ENCODE measurements around the gene RBM15.

RBM15 gene, protein sequence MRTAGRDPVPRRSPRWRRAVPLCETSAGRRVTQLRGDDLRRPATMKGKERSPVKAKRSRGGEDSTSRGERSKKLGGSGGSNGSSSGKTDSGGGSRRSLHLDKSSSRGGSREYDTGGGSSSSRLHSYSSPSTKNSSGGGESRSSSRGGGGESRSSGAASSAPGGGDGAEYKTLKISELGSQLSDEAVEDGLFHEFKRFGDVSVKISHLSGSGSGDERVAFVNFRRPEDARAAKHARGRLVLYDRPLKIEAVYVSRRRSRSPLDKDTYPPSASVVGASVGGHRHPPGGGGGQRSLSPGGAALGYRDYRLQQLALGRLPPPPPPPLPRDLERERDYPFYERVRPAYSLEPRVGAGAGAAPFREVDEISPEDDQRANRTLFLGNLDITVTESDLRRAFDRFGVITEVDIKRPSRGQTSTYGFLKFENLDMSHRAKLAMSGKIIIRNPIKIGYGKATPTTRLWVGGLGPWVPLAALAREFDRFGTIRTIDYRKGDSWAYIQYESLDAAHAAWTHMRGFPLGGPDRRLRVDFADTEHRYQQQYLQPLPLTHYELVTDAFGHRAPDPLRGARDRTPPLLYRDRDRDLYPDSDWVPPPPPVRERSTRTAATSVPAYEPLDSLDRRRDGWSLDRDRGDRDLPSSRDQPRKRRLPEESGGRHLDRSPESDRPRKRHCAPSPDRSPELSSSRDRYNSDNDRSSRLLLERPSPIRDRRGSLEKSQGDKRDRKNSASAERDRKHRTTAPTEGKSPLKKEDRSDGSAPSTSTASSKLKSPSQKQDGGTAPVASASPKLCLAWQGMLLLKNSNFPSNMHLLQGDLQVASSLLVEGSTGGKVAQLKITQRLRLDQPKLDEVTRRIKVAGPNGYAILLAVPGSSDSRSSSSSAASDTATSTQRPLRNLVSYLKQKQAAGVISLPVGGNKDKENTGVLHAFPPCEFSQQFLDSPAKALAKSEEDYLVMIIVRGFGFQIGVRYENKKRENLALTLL

DNA sequence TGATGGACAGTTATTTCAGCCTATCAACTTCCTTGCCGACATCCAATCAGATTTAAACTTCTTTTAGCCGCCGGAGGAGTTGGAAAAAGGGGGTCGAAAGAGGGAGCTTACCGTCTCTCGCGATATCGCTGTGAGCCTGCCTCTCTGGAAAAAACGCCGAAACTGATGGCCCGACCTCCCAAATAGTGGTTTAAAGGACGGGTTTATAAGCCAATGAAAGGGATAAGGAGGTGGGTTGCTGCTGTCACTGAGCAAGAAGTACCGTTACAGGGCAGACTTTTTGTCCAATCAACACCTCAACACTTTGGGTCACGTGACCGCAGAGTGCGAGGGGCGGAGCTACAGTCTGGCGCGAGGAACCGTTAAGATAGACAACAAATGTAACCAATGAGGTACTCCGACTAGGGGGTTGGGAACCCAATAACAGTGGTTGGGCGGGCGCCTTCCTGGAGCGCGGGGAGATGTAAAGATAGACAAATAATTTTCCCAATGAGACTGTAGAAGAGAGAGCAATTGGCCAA is at the start of gene RBM15:
RBM15 (plus strand) TSS at position 492 of the 521 bp plus-strand sequence; CDS start at position 521, 29 bp downstream.
- Histone ChIP-seq H3K27ac (peak within 1 kb of the TSS; percentile 95), H3K9ac (ENCODE audit: insufficient read length) (peak within 1 kb of the TSS; percentile 98), H3K9me3 (ENCODE audit: low read depth, low read length) (peaks cover 4% of the 10 kb centered on the region; the same call in 1 of the 2 replicates), H3K4me3 (peak within 1 kb of the TSS; percentile 96), H3K36me3 (ENCODE audit: insufficient read depth, low read length) (peaks cover 40% of the 10 kb centered on the region)
- peak; percentile 100 for DNase-seq (ENCODE audit: low read depth, low spot score)
- TF ChIP-seq EZH2 (IDR thresholded peaks at IDR 0.05) (no peak), FOXP2 (optimal IDR thresholded peaks at IDR 0.05; ENCODE audit: control extremely low read depth, extremely low read length, insufficient read depth) (no peak), POLR2AphosphoS5 (IDR thresholded peaks at IDR 0.05; ENCODE audit: borderline replicate concordance, low read depth, low read length) (no peak)

DNA sequence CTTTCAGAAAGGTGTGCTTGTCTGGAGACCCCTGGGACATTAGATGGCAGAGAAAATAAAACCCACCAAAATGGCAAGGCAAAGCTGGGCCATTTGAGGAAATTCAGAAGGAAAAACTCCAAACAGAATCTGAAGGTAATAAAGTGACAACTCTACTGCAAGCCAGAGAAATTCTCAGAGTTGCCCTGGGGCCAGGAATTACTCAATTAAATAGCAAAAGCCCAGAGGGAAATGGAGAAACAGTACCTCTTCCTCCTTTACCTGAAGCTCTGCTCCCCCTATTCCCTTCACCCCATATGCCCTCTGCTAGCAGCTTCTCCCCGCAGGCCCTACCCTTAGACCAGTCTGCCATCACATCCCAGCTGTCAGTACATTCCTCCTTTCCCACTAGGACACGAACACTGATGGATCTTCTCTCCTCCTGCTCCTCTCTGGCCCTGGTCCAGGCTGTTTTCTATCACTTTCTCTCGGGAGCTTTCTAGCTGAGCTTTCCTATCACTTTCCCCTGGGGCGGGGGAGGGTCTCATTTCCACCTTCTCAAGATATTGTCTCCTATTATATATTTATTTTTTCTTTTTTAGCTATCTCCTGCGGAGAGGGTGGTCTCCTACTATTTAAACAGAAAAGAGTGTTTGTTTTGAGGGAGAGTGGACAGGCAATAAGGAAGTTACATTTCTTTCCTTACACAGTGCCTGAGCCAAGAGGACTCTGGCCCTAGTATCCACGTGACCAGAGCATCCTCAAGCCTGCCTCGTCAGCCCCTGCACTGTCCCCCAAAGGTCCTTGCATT is 47.7 kb upstream of the RBM15 start:
- no peak for DNase-seq (ENCODE audit: low read depth, low spot score)
- TF ChIP-seq EZH2 (IDR thresholded peaks at IDR 0.05) (no peak), POLR2AphosphoS5 (IDR thresholded peaks at IDR 0.05; ENCODE audit: borderline replicate concordance, low read depth, low read length) (no peak), FOXP2 (optimal IDR thresholded peaks at IDR 0.05; ENCODE audit: control extremely low read depth, extremely low read length, insufficient read depth) (no peak)
- no peaks in the 10 kb centered on the region for H3K36me3 ChIP-seq (ENCODE audit: insufficient read depth, low read length)
- H3K27ac ChIP-seq = no peak overlapping the region
- no peak overlapping the region; the same call in 1 of the 2 replicates for H3K4me3 ChIP-seq
- H3K9me3 ChIP-seq (ENCODE audit: low read depth, low read length) = no peaks in the 10 kb centered on the region
- H3K9ac ChIP-seq (ENCODE audit: insufficient read length) = no peak overlapping the region

DNA sequence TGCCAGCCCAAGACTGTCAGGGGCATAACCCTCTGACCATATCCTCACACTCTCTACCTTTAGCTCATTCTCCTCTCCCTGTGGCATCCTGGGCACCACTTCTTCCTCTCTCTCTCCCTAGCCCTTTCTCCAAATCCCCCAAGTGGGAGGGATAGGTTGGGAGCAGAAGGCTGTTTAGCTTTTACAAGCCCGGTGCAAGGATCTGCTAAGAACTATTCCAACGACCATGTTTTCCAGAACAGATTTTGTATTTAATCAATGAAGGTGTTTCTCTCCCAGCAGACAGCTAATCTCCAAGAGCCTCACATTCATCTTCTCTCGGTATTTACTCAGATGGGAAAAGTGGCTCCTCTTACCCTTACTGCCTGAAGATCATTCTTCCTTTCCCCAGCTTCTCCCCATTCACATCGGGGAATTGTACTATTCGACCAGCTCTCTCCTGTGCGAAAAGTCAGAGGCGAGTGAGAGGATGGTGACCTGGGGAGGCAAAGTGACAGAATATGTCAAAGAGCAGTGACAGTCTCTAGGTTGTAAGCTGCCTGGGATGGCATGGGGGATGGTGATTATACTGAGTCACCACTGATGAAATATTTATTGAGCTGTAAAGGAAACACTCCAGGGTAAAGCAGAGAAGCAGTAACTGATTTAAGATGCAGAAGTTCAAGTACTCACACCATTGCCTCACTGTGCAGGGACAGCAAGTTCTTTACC is 47.0 kb upstream of the RBM15 start:
- no peak for TF ChIP-seq POLR2AphosphoS5 (IDR thresholded peaks at IDR 0.05; ENCODE audit: borderline replicate concordance, low read depth, low read length)
- TF ChIP-seq FOXP2 (optimal IDR thresholded peaks at IDR 0.05; ENCODE audit: control extremely low read depth, extremely low read length, insufficient read depth) = peak; percentile 21
- TF ChIP-seq EZH2 (IDR thresholded peaks at IDR 0.05) = no peak
- peak; percentile 48 for DNase-seq (ENCODE audit: low read depth, low spot score)
- Histone ChIP-seq H3K9ac (ENCODE audit: insufficient read length) (peak overlapping the region; percentile 10), H3K27ac (no peak overlapping the region), H3K9me3 (ENCODE audit: low read depth, low read length) (no peaks in the 10 kb centered on the region), H3K36me3 (ENCODE audit: insufficient read depth, low read length) (no peaks in the 10 kb centered on the region), H3K4me3 (peak overlapping the region; percentile 60)

DNA sequence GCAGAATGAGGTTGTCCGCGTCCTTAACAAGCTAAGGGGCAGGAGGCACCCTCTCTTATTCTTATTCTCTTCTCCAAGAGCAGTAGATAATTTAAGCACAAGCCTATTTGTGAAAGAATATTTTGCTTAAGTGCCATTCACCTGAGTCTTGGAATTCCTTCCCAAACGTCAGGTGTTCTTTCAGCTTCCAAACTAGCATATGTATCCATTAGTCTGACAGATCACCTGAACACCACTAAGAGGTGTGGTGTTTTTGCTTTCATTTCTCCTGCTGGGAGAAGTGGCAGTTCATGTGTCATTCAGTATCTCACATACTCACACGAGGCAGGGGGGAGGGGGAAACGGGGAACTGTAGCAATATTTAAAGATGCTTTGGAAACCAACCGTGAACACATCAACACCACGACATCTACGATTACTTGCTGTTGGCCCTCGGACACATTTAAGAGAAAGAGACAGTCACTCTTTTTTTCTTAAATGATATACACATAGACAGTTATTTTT is 45.5 kb upstream of the RBM15 start:
- DNase-seq (ENCODE audit: low read depth, low spot score) = no peak
- Histone ChIP-seq H3K36me3 (ENCODE audit: insufficient read depth, low read length) (no peaks in the 10 kb centered on the region), H3K9me3 (ENCODE audit: low read depth, low read length) (no peaks in the 10 kb centered on the region), H3K27ac (no peak overlapping the region), H3K4me3 (no peak overlapping the region), H3K9ac (ENCODE audit: insufficient read length) (no peak overlapping the region)
- TF ChIP-seq FOXP2 (optimal IDR thresholded peaks at IDR 0.05; ENCODE audit: control extremely low read depth, extremely low read length, insufficient read depth) (no peak), POLR2AphosphoS5 (IDR thresholded peaks at IDR 0.05; ENCODE audit: borderline replicate concordance, low read depth, low read length) (no peak), EZH2 (IDR thresholded peaks at IDR 0.05) (no peak)

DNA sequence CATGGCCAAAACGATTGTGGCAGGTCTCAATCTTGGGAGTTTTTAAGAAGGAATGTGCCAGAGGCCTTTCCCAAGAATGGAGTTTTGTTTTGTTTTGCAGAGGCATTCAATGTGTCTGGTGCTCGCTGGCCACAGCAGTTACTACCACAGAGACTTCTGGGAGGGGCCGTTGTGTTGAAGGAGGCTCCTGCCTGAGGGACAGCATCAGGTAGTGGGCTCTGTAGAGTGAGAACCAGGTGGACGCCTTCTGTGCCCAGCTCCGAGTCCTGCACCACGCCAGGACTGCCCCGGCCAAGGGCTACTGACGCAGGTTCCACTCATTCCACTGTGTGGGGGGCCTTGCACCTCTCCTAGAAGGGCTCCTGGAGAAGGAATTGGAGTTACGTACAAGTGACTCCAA is 44.9 kb upstream of the RBM15 start:
- TF ChIP-seq FOXP2 (optimal IDR thresholded peaks at IDR 0.05; ENCODE audit: control extremely low read depth, extremely low read length, insufficient read depth) (no peak), POLR2AphosphoS5 (IDR thresholded peaks at IDR 0.05; ENCODE audit: borderline replicate concordance, low read depth, low read length) (no peak), EZH2 (IDR thresholded peaks at IDR 0.05) (no peak)
- H3K4me3 ChIP-seq = no peak overlapping the region
- H3K27ac ChIP-seq = no peak overlapping the region

DNA sequence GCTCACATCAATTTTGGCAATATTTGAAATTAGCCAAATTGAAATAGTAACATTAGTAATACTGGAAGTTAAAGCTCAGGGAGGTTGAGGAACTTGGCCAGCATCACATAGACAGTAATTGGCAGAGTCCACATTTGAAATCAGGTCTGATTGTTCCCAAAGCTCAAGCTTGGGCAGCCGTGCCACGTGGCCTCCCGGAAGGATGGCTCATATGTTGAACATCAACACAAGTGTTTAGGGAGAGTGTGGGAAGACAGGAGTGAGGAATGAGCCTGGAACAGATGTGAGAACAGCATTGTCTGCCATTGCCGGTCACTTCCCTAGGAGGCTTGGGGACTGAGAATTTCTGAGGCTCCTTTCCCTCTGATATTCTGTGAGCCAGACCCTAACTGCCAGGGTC is 40.2 kb upstream of the RBM15 start:
- Histone ChIP-seq H3K9me3 (ENCODE audit: low read depth, low read length) (no peaks in the 10 kb centered on the region), H3K27ac (no peak overlapping the region), H3K9ac (ENCODE audit: insufficient read length) (no peak overlapping the region), H3K36me3 (ENCODE audit: insufficient read depth, low read length) (no peaks in the 10 kb centered on the region), H3K4me3 (no peak overlapping the region)
- DNase-seq (ENCODE audit: low read depth, low spot score) = no peak
- no peak for TF ChIP-seq POLR2AphosphoS5 (IDR thresholded peaks at IDR 0.05; ENCODE audit: borderline replicate concordance, low read depth, low read length)
- no peak for TF ChIP-seq EZH2 (IDR thresholded peaks at IDR 0.05)
- no peak for TF ChIP-seq FOXP2 (optimal IDR thresholded peaks at IDR 0.05; ENCODE audit: control extremely low read depth, extremely low read length, insufficient read depth)

More for the DNA sequence above, 44.9 kb upstream of the RBM15 start:
- H3K36me3 ChIP-seq (ENCODE audit: insufficient read depth, low read length) = no peaks in the 10 kb centered on the region
- H3K9me3 ChIP-seq (ENCODE audit: low read depth, low read length) = no peaks in the 10 kb centered on the region
- H3K9ac ChIP-seq (ENCODE audit: insufficient read length) = no peak overlapping the region
- no peak for DNase-seq (ENCODE audit: low read depth, low spot score)
